Body of pancreas (tissue), 4 donors: Measurements from ENCODE around the gene KNSTRN. TPM values are rescaled to one million over a fixed set of nuclear protein-coding genes. Genes with fewer than 3 reads are reported as not detected.

Experiments
- ATAC-seq: fragments of 150-250 bp; one replicate; pipeline ENCODE4 v1.9.1; 2016
- DNase-seq, 4 donors: peaks; one replicate each; pipeline ENCODE4 v3.0.0-alpha.2; 2019
- H3K27ac ChIP-seq, 4 donors: fragments of 200-600 bp; sonication (generic); 1 replicate in 3 of 4; 2 replicates in 1 of 4; pipeline versions ENCODE4 v1.5.1 to v1.6.1; 2016 to 2019; ENCODE audit warnings: mild to moderate bottlenecking in 1 of 4, mixed read lengths in 1 of 4, moderate library complexity in 1 of 4
- H3K27me3 ChIP-seq, 2 donors: fragments of 200-600 bp; sonication (generic); one replicate each; pipeline ENCODE4 v1.6.0; 2016; ENCODE audit warnings: mild to moderate bottlenecking in 1 of 2
- H3K36me3 ChIP-seq, 2 donors: fragments of 200-600 bp; sonication (generic); replicated peaks in 1 of 2; 2 replicates each; pipeline ENCODE4 v1.5.1; 2016; ENCODE audit warnings: low read depth in 2 of 2; ENCODE audit not compliant: insufficient read depth in 1 of 2
- H3K4me1 ChIP-seq: fragments of 200-600 bp; sonication (generic); one replicate; pipeline ENCODE4 v1.6.0; 2016
- H3K4me3 ChIP-seq, 2 donors: fragments of 200-600 bp; sonication (generic); 1 replicate in 1 of 2; 2 replicates in 1 of 2; pipeline ENCODE4 v1.5.1; 2016 to 2019
- H3K9me3 ChIP-seq, 3 donors: fragments of 200-600 bp; sonication (generic); 1 replicate in 2 of 3; 2 replicates in 1 of 3; pipeline ENCODE4 v1.5.1; 2016
- CTCF ChIP-seq, 7 experiments: fragments of 450-650 bp in 4 of 7; fragments of 200-600 bp in 3 of 7; sonication (generic) in 3 of 7; IDR thresholded peaks; one replicate each; pipeline ENCODE4 v1.5.1; 2016 to 2019; ENCODE audit warnings: antibody characterized with exemption in 7 of 7
- POLR2A ChIP-seq, 3 donors: fragments of 450-650 bp; IDR thresholded peaks; one replicate each; pipeline ENCODE4 v1.6.1; 2016; ENCODE audit warnings: antibody characterized with exemption in 3 of 3, mild to moderate bottlenecking in 2 of 3
- WGBS, 2 donors: methylation state at CpG; one replicate each; pipeline ENCODE4 v1.1.5; 2017; 5-methylcytosine and 5-hydroxymethylcytosine counted together
- intact Hi-C: fragments of 100-400 bp; cut with DNase I; formaldehyde crosslinking; loops from one replicate; pipeline ENCODE4 v1.15.1; 2023
- total RNA-seq, 2 donors: library from RNA; depleted of rRNA; stranded (reverse); fragments of >200 nt; gene quantifications; one replicate each; pipeline ENCODE4 v1.1.0, GENCODE V29; 2016

The KNSTRN gene
- total RNA-seq, 2 donors from 2014 or later: 3.3 to 5.7 TPM

DNA sequence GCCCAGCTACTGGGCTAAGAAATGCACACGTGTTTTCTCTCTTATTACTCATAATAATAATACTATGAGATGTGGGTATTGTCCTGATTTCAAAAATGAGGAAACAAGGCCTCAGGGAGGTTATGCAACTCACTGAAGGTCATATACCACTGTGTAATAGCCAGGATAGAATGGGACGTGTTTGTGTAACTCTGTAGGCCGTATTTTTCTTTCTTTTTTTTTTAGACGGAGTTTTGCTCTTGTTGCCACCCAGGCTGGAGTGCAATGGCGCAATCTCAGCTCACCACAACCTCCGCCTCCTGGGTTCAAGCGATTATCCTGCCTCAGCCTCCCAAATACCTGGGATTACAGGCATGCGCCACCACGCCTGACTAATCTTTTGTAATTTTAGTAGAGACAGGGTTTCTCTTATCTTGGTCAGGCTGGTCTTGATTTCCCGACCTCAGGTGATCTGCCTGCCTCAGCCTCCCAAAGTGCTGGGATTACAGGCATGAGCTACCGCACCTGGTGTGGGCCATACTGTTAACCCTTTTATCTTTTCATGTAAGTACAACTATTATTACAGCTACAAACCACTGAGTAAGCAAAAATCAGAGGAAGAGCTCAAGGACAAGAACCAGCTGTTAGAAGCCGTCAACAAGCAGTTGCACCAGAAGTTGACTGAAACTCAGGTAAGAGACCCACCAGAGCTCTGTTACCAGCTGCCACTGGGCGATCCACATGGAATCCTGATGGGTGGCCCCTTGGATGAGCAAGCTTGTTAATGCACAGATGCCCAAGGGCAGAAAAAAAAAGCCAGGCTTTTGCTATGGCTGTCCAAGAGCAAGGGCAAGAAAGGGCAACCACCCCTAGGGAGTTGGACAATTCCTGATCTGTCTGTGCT lies 6.7 kb downstream of the KNSTRN start:
- peaks cover 0 to 4% of the 10 kb centered on the region in 2 donors for H3K36me3 ChIP-seq
- DNase-seq: peak in 1 of 4 donors; percentile 49
- H3K4me3 ChIP-seq: no peak overlapping the region
- H3K4me1 ChIP-seq: peaks cover 8% of the 10 kb centered on the region
- H3K9me3 ChIP-seq: no peaks in the 10 kb centered on the region
- intact Hi-C loops: no loop called here
- ATAC-seq: no peak
- WGBS, 2 donors: 85 to 89% methylated on average over 13 of the region's 13 CpGs
- TF ChIP-seq POLR2A (IDR thresholded peaks at IDR 0.05) (no peak), CTCF (IDR thresholded peaks at IDR 0.05) (no peak)
- H3K27ac ChIP-seq: peak overlapping the region in 1 of 4 donors; percentile 36
- no peaks in the 10 kb centered on the region for H3K27me3 ChIP-seq

- Histone ChIP-seq H3K4me1 (peaks cover 8% of the 10 kb centered on the region), H3K27ac (peak overlapping the region in 2 of 4 donors; percentile 16 to 36), H3K9me3 (no peaks in the 10 kb centered on the region), H3K4me3 (no peak overlapping the region), H3K36me3 (peaks cover 0 to 4% of the 10 kb centered on the region in 2 donors), H3K27me3 (no peaks in the 10 kb centered on the region)
- WGBS, 2 donors: 77 to 90% methylated on average over 2 of the region's 2 CpGs
- intact Hi-C loops: no loop called here
- DNase-seq (no peak), ATAC-seq (peak; percentile 40)
- no peak for TF ChIP-seq CTCF (IDR thresholded peaks at IDR 0.05)
- no peak for TF ChIP-seq POLR2A (IDR thresholded peaks at IDR 0.05)
These were observed 7.5 kb downstream of the KNSTRN start for GRCh38 chr15:40389824-40390595.

- peaks cover 8% of the 10 kb centered on the region for H3K4me1 ChIP-seq
- no peaks in the 10 kb centered on the region for H3K27me3 ChIP-seq
- H3K36me3 ChIP-seq: peaks cover 0 to 2% of the 10 kb centered on the region in 2 donors
- intact Hi-C loops: no loop called here
- no peak overlapping the region for H3K4me3 ChIP-seq
- H3K9me3 ChIP-seq: no peaks in the 10 kb centered on the region
- H3K27ac ChIP-seq: no peak overlapping the region
- DNase-seq (no peak), ATAC-seq (no peak)
- WGBS, 2 donors: 86 to 87% methylated on average over 4 of the region's 4 CpGs
- TF ChIP-seq CTCF (IDR thresholded peaks at IDR 0.05): no peak
- TF ChIP-seq POLR2A (IDR thresholded peaks at IDR 0.05): no peak
These were observed 10.7 kb downstream of the KNSTRN start for GRCh38 chr15:40392986-40393948.

GRCh38 chr15:40397688-40398412 lies 15.3 kb downstream of the KNSTRN start:
- TF ChIP-seq CTCF (IDR thresholded peaks at IDR 0.05): no peak
- no peak for TF ChIP-seq POLR2A (IDR thresholded peaks at IDR 0.05)
- Histone ChIP-seq H3K27me3 (no peaks in the 10 kb centered on the region), H3K36me3 (no peaks in the 10 kb centered on the region), H3K4me3 (no peak overlapping the region), H3K9me3 (no peaks in the 10 kb centered on the region), H3K27ac (no peak overlapping the region), H3K4me1 (no peaks in the 10 kb centered on the region)
- intact Hi-C loops: no loop called here
- DNase-seq: no peak
- WGBS, 2 donors: 90 to 92% methylated on average over 8 of the region's 8 CpGs
- ATAC-seq: no peak
